ENCODE measurements around the gene HIGD2A.

GRCh38 chr5:176373100-176373818 is 15.3 kb upstream of the HIGD2A start:
- TF ChIP-seq POLR2AphosphoS5 (IDR thresholded peaks at IDR 0.05; ENCODE audit: borderline replicate concordance, low read depth, low read length): no peak
- TF ChIP-seq EZH2 (IDR thresholded peaks at IDR 0.05): no peak
- TF ChIP-seq FOXP2 (optimal IDR thresholded peaks at IDR 0.05; ENCODE audit: control extremely low read depth, extremely low read length, insufficient read depth): no peak
